ENCODE data around the gene ZPBP2.
A peak's percentile ranks its signal among the peaks of the same experiment; 100 is the strongest.
"Not testable (repeated sequence)": the region's sequence is repeated elsewhere in the genome, so short reads cannot be mapped to it uniquely, and the experiment has no call there.

ZPBP2 gene

DNA sequence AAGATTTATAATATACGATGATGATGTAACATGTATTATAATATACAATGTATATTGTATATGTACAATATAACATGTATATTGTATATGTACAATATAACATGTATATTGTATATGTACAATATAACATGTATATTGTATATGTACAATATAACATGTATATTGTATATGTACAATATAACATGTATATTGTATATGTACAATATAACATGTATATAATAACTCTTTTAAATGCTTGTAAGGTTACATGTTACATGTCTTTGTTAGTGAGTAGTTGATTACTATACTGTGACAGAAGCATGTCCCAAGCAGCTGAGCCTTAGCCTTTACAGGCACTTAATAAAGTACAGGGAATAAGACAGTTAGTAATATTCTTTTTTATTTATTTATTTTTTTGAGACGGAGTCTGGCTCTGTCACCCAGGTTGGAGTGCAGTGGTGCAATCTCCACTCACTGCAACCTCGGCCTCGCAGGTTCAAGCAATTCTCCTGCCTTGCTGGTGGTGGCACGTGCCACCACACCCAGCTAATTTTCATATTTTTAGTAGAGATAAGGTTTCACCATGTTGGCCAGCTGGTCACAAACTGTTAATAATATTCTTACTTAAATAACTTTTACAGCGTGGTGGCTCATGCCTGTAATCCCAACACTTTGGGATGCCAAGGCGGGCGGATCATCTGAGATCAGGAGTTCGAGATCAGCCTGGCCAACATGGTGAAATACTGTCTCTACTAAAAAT is 11.9 kb upstream of the ZPBP2 start:
- DNase-seq (ENCODE audit: low spot score), result not testable (repeated sequence)

DNA sequence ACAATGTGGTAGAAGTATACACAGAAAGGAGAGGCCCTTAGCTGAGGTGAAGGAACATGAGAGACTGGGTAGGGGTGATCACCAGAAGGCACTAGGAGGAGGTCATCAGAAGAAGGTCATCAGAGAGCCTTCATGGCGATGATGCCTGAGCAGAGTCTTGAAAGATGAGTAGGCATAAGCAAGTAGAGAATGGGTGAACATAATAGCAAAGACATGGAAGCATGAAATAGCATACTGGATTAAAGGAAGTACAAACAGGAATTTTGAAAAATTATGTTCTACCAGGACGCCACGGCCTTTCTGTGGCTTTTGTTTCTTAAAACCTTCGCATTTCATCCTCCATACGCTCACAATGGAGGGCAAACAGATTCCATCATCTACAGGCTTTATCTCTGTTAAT is 6.8 kb upstream of the ZPBP2 start:
- DNase-seq (ENCODE audit: low spot score), result no peak

GRCh38 chr17:39863244-39863917 is 4.6 kb upstream of the ZPBP2 start:
- DNase-seq (ENCODE audit: low spot score), result no peak

- peak; percentile 44 for DNase-seq (ENCODE audit: low spot score)
Observed at GRCh38 chr17:39863918-39864746, 3.9 kb upstream of the ZPBP2 start, which contains the start of gene IKZF3. Gene IKZF3 (minus strand): TSS chr17:39864312. CDS start chr17:39864126, 186 bp downstream.

DNA sequence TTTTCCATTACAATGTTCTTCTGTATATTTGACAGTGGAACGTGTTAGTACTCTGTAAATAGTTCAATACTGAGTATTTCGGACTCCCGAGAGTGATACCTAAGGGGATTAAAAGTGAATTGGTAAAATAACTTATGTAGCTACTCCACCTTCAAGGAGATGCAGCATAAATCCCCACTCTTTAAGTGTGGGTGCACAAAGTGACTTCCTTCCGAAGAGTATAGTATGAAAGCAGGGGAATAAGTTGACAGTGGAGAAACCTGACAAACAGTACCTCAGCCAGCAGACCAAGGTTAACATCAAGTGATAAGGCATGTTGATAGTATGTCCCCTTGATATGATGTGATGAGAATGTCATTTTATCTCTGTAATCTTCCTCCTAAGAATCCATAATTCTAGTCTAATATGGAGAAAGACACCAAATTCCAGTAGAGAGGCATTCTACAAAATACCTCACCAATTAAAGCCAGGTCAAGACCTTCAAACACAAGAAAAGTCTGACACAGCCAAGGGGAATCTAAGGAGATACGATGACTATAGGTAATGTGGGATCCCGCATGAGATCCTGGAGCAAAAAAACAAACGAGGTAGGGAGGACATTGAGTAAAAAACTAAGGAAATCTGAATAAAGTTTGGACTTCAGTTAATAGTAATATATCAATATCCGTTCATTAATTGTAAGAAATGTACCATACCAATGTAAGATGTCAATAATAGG is 1.8 kb upstream of the ZPBP2 start:
- no peak for DNase-seq (ENCODE audit: low spot score)

DNA sequence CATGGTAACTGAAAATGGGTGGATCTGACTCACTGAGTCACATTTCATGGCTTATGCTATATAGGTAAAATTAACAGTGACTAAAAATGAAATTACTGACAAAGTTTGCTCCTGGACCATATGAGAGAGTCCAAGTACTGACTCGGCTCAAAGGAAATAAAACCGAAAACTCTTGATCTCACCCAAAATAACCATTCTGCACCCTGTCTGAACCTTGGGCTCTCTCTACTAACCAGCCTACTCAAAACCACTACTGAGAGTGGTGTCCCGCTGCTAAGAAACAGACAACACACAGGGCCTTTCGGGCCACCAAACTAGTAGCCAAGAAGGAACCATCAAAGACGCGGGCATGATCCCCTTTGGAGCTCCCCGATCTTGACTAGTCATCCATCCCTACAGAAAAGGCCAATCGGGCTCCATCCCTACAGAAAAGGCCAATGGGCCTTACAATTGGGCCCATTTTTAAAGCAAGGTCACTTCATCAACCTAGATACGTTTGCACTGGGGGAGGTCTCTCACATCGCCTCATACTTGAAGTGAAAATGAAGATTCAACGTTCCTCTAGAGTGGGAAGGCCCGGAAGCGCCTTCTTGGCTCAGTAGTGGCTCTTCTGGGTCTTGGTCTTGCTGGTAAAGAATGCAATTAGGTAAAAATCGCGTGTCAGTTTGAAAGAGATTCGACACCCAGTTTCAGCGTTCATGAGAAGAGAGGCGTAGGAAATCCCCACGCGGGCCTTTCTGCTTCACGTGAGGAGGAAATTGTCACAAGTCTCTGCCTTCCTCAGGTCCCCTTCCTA is 720 bp upstream of the ZPBP2 start:
- no peak for DNase-seq (ENCODE audit: low spot score)

DNA sequence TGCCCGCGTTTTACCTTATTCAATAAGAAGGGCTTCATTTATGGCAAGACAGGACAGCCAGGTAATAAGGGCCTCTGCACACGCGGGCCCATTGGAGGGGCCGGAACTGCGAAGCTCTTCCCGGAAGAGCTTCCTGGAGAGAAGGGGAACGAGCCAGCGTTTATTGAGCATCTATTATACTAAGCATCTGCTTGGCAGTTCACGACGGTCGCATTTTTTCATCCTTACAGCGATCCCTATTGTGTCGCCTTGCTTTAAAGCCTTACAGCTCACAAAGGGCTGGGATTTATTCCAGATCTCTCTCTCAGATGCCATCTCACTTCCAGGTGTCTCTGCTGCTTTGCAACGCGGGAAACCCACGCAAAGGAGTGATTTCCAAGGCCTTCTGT is 546 bp downstream of the ZPBP2 start:
- DNase-seq (ENCODE audit: low spot score), result no peak

- DNase-seq (ENCODE audit: low spot score), result no peak
Observed at GRCh38 chr17:39870776-39871175, 2.8 kb downstream of the ZPBP2 start.

DNA sequence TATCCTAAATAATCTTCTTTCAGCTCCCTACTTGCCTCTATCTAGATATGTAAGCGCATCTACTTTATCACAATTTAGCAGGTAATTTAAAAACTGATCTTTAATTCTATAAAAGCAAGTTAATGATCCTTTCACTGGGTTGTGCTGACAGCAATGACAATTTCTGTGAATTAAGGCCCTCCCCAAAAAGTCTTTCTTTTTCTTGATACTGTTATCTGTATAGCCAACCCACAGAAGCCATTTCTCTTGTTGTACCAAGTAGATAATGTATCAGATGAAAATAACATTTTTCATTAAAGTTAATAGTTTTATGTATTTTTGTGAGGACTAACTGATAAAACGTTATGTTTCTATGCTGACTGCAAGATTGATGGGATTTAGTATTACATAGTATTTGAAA is 3.8 kb downstream of the ZPBP2 start:
- DNase-seq (ENCODE audit: low spot score), result no peak

- no peak for DNase-seq (ENCODE audit: low spot score)
Observed at GRCh38 chr17:39872751-39873150, 4.7 kb downstream of the ZPBP2 start.

DNA sequence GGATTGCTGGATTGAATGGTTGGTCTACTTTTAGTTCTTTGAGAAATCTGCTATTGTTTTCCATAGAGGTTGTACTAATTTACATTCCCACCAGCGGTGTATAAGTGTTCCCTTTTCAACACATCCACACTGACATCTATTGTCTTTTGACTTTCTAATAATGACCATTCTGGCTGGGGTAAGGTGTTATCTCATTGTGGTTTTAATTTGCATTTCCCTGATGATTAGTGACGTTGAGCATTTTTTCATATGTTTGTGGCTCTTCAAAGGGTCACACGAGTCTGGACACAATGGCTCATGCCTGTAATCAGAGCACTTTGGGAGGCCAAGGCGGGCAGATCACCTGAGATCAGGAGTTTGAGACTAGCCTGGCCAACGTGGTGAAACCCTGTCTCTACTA is 18.1 kb downstream of the ZPBP2 start:
- not testable (repeated sequence) for DNase-seq (ENCODE audit: low spot score)

DNA sequence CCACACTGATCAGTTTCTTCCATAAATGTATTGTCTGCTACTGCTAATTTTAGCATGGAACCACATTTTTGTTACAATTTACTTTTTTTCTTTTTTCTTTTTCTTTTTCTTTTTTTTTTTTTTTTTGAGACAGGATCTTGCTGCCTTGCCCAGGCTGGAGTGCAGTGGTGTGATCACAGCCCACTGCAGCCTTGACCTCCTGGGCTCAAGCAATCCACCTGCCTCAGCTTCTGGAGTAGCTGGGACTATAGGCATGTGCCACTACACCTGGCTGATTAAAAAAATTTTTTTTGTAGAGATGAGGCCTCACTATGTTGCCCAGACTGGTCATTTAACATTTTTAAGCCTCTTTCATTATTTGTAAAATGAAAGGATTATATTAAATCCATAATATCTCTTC is 19.1 kb downstream of the ZPBP2 start:
- no peak for DNase-seq (ENCODE audit: low spot score)

GRCh38 chr17:39889200-39889599 is 21.2 kb downstream of the ZPBP2 start:
- no peak for DNase-seq (ENCODE audit: low spot score)

GRCh38 chr17:39894681-39895376 is 26.8 kb downstream of the ZPBP2 start:
- DNase-seq (ENCODE audit: low spot score), result no peak

DNA sequence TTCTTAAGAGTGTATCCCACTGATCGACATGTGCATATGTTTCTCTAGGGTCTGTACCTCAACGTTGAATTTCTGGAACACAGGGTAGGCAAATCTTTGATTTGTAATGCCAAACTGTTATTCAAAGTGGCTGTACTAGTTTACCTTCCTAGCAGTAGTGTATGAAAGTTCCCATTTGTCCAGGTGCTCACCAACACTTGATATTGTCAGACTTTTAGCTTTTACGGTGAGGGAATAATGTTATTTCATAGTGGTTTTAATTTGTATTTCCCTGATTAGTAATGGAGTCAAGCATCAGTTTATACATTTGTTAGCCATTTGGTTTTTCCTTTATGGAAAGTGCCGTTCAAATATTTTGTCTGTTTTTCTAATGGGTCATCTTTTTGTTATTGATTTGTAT is 30.1 kb downstream of the ZPBP2 start:
- no peak for DNase-seq (ENCODE audit: low spot score)

DNA sequence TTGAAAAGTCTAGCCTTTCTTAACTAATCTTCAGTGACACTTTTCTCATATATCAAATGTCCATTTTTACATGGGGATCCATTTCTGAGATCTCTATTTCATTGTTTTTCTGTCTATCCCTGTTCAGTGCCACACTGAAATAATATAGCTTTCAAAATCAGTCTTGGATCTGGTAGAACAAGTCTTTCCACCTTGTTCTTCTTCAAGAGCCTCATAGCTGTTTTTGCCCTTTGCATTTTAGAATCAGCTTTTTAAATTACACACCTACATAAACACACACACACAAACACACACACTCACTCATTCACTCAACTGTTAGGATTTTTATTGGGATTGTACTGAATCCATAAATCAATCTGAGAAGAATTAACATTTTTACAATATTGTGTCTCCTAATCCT is 31.2 kb downstream of the ZPBP2 start:
- no peak for DNase-seq (ENCODE audit: low spot score)

- not testable (repeated sequence) for DNase-seq (ENCODE audit: low spot score)
Observed at GRCh38 chr17:39902027-39902426, 34.0 kb downstream of the ZPBP2 start.

DNA sequence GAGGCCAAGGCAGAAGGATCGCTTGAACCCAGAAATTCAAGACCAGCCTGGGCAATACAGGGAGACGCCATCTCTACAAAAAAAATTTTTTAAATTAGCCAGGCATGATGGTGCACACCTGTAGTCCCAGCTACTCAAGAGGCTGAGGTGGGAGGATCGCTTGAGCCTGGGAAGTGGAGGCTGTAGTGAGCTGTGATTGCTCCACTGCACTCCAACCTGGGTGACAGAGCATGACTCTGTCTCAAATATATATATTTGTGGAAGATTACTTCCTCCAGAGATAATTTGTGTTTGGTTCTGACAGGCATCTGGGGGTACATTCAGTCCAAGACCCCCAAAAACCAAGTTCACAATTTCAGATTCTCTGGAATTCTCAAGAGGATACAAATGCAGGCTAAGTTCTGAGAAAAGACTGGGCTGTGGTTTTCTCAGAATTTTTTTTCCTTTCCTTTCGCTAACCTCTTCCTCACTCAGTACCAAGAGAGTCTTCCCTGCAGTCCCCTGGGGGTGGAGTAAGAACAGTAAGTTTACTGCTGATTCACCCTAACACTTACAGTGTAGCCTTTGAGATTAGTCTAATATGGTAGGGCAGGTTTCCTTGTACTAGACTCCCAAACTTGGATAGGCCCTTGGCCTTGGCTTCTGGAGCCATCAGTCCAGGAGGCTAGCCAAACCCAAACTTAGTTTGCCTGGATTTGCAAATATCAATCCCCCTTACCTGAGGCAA is 35.3 kb downstream of the ZPBP2 start:
- no peak for DNase-seq (ENCODE audit: low spot score)

DNA sequence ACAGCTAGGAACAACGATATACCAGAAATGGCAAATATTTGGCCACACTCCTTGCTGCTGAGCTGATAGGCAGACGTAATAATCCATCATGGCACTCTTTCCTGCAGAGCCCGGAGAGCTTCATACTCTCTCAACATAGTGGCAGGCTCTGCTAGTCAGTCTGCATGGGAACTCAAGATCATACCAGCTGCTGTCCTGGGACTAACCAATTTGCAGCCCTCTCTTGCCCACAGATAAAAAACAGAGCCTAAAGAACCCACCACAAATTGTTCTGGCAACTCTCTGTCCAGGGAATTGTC is 36.9 kb downstream of the ZPBP2 start:
- DNase-seq (ENCODE audit: low spot score), result no peak

DNA sequence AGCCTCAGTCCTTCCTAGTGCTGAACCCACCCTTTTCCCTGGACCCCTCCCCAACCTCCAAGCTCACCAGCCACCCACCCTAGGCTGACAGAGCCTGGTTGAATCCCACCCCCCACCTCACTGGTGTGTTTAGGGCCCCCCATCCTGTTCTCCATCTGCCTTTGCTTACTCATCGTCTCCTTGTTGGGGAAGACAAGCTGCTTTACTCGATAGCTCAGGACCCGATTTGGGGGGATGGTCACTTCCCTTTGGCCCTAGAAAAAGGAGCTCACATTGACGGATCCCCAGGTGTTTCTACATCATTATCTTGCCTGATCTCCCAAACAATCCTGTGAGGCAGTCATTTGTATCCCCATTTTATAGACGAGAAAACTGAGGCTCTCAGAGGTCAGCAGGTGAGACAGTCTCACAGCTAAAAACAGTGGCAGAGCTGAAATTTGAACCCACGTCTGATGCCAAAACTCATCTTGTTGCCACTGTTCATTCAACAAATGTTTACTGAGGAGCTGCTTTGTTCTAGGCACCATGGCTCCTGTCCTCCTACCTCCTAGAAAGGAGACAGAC is 40.9 kb downstream of the ZPBP2 start:
- no peak for DNase-seq (ENCODE audit: low spot score)

All from HuH-7.5 (cell line).